Neural cell (in vitro differentiated cells): Measurements from ENCODE around the gene NEURL3. TPM values are rescaled to one million over a fixed set of nuclear protein-coding genes. Genes with fewer than 3 reads are reported as not detected.

ENCODE experiments used
- H2AFZ ChIP-seq: fragments of 200-600, 300-800 bp; sonication (generic), shearing (Covaris generic); 2 replicates; pipeline ENCODE4 v1.6.0; 2014; ENCODE audit warnings: low read depth, mild to moderate bottlenecking, antibody characterized with exemption, low read length, moderate library complexity
- H3F3A ChIP-seq: fragments of 200-600 bp; shearing (Covaris generic); 2 replicates; pipeline ENCODE4 v1.6.1; 2016; ENCODE audit warnings: mild to moderate bottlenecking, moderate library complexity, mixed read lengths, antibody characterized with exemption, low read length; ENCODE audit not compliant: insufficient read depth, poor library complexity, severe bottlenecking
- H3K27ac ChIP-seq: fragments of 200-600, 300-800 bp; sonication (generic), shearing (Covaris generic); 2 replicates; pipeline ENCODE4 v1.5.1; 2014; ENCODE audit warnings: mild to moderate bottlenecking, low read length, moderate library complexity
- H3K27me3 ChIP-seq: fragments of 300-800, 200-600 bp; sonication (generic), shearing (Covaris generic); 2 replicates; pipeline ENCODE4 v1.6.0; 2014; ENCODE audit warnings: mild to moderate bottlenecking, low read depth, low read length, moderate library complexity; ENCODE audit not compliant: insufficient read depth
- H3K36me3 ChIP-seq: fragments of 300-800, 200-600 bp; sonication (generic), shearing (Covaris generic); 2 replicates; pipeline ENCODE4 v1.5.1; 2014; ENCODE audit warnings: mild to moderate bottlenecking, antibody characterized with exemption, low read length, moderate library complexity; ENCODE audit not compliant: insufficient read depth
- H3K4me2 ChIP-seq: fragments of 300-800, 200-600 bp; sonication (generic), shearing (Covaris generic); 2 replicates; pipeline ENCODE4 v1.6.0; 2014; ENCODE audit warnings: mild to moderate bottlenecking, low read length
- H3K4me3 ChIP-seq: fragments of 300-800, 200-600 bp; sonication (generic), shearing (Covaris generic); 2 replicates; pipeline ENCODE4 v1.5.1; 2014; ENCODE audit warnings: mild to moderate bottlenecking, low read length, moderate library complexity
- H3K79me2 ChIP-seq: fragments of 200-600 bp; shearing (Covaris generic); replicated peaks from 2 replicates; pipeline ENCODE4 v1.6.0; 2014; ENCODE audit warnings: mild to moderate bottlenecking, low read length, moderate library complexity; ENCODE audit not compliant: insufficient read depth
- H3K9ac ChIP-seq: fragments of 300-800, 200-600 bp; sonication (generic), shearing (Covaris generic); 2 replicates; pipeline ENCODE4 v1.6.1; 2016; ENCODE audit warnings: mild to moderate bottlenecking, low read length, mixed read lengths
- H3K9me2 ChIP-seq: fragments of 200-600 bp; shearing (Covaris generic); 2 replicates; pipeline ENCODE4 v1.6.1; 2016; ENCODE audit warnings: mild to moderate bottlenecking, low read length, mixed read lengths; ENCODE audit not compliant: insufficient read depth
- H3K9me3 ChIP-seq: fragments of 200-600, 300-800 bp; sonication (generic), shearing (Covaris generic); 2 replicates; pipeline ENCODE4 v1.6.1; 2016; ENCODE audit warnings: mild to moderate bottlenecking, mixed run types, low read length, moderate library complexity, mixed read lengths
- H4K20me1 ChIP-seq: fragments of 200-600 bp; shearing (Covaris generic); 2 replicates; pipeline ENCODE4 v1.6.1; 2016; ENCODE audit warnings: mild to moderate bottlenecking, mixed run types; ENCODE audit not compliant: insufficient read depth
- CTCF ChIP-seq: fragments of 450-650 bp; IDR thresholded peaks from 2 replicates; pipeline ENCODE4 v1.5.1; 2014; ENCODE audit warnings: antibody characterized with exemption, mild to moderate bottlenecking, moderate library complexity; ENCODE audit not compliant: poor library complexity, severe bottlenecking
- EP300 ChIP-seq: fragments of 450-650 bp; conservative IDR thresholded peaks from 2 replicates; pipeline ENCODE4 v1.6.1; 2014; ENCODE audit warnings: antibody characterized with exemption, mild to moderate bottlenecking, moderate library complexity; ENCODE audit not compliant: poor library complexity, severe bottlenecking
- EZH2 ChIP-seq: fragments of 200-600, 300-800 bp; shearing (Covaris generic), sonication (generic); IDR thresholded peaks from 2 replicates; pipeline ENCODE4 v1.6.1; 2014; ENCODE audit warnings: antibody characterized with exemption, low read length, borderline replicate concordance, mild to moderate bottlenecking; ENCODE audit not compliant: insufficient read depth, poor library complexity, severe bottlenecking
- MXI1 ChIP-seq: fragments of 450-650 bp; conservative IDR thresholded peaks from 2 replicates; pipeline ENCODE4 v1.6.1; 2014; ENCODE audit warnings: antibody characterized with exemption, mild to moderate bottlenecking; ENCODE audit not compliant: poor library complexity, severe bottlenecking
- POLR2AphosphoS5 ChIP-seq: IDR thresholded peaks from 2 replicates; pipeline ENCODE4 v1.6.1; 2012
- RAD21 ChIP-seq: fragments of 450-650 bp; conservative IDR thresholded peaks from 2 replicates; pipeline ENCODE4 v1.6.1; 2014; ENCODE audit warnings: antibody characterized with exemption, mild to moderate bottlenecking, moderate library complexity
- REST ChIP-seq: IDR thresholded peaks from 2 replicates; pipeline ENCODE4 v1.6.1; 2012; ENCODE audit warnings: borderline replicate concordance
- SMC3 ChIP-seq: fragments of 450-650 bp; conservative IDR thresholded peaks from 2 replicates; pipeline ENCODE4 v1.6.1; 2014; ENCODE audit warnings: antibody characterized with exemption, mild to moderate bottlenecking, moderate library complexity; ENCODE audit not compliant: poor library complexity
- TAF1 ChIP-seq: IDR thresholded peaks from 2 replicates; pipeline ENCODE4 v1.6.1; 2012; ENCODE audit warnings: low read depth
- polyA plus RNA-seq: library from polyadenylated mRNA; depleted of rRNA; stranded (reverse); fragments of >200 nt; gene quantifications from 2 replicates; pipeline ENCODE4 v1.2.3, GENCODE V29; 2014

The NEURL3 gene
- polyA plus RNA-seq, 1 donor from 2014 or later = not detected

- H2AFZ ChIP-seq = no peak overlapping the region
- H3K4me3 ChIP-seq = no peak overlapping the region
- no peak overlapping the region for H3K4me2 ChIP-seq
- no peaks in the 10 kb centered on the region for H3K27me3 ChIP-seq
- no peaks in the 10 kb centered on the region for H3K36me3 ChIP-seq
- no peaks in the 10 kb centered on the region for H4K20me1 ChIP-seq
- H3K79me2 ChIP-seq = no peaks in the 10 kb centered on the region
- no peaks in the 10 kb centered on the region for H3K9me3 ChIP-seq
- no peak overlapping the region for H3K27ac ChIP-seq
- H3K9ac ChIP-seq = no peak overlapping the region
- no peak for TF ChIP-seq MXI1
- TF ChIP-seq TAF1 = no peak
- no peak for TF ChIP-seq REST
- TF ChIP-seq RAD21 = no peak
- no peak for TF ChIP-seq CTCF
- no peak for TF ChIP-seq EZH2
- TF ChIP-seq EP300 = no peak
- TF ChIP-seq SMC3 = no peak
- no peak for TF ChIP-seq POLR2AphosphoS5
- no peaks in the 10 kb centered on the region for H3K9me2 ChIP-seq
- H3F3A ChIP-seq = no peaks in the 10 kb centered on the region
Observed at GRCh38 chr2:96501886-96502810, 3.0 kb downstream of the NEURL3 start.

GRCh38 chr2:96501471-96501874, 3.7 kb downstream of the NEURL3 start:
- TF ChIP-seq POLR2AphosphoS5 (no peak), RAD21 (no peak), EP300 (no peak), TAF1 (no peak), REST (no peak), MXI1 (no peak), EZH2 (no peak), SMC3 (no peak), CTCF (no peak)
- H3K4me2 ChIP-seq = no peak overlapping the region
- no peaks in the 10 kb centered on the region for H3F3A ChIP-seq
- H2AFZ ChIP-seq = no peak overlapping the region
- no peaks in the 10 kb centered on the region for H3K9me2 ChIP-seq
- H3K36me3 ChIP-seq = no peaks in the 10 kb centered on the region
- no peaks in the 10 kb centered on the region for H3K79me2 ChIP-seq
- H3K4me3 ChIP-seq = no peak overlapping the region
- no peak overlapping the region for H3K9ac ChIP-seq
- H4K20me1 ChIP-seq = no peaks in the 10 kb centered on the region
- H3K27ac ChIP-seq = no peak overlapping the region
- no peaks in the 10 kb centered on the region for H3K9me3 ChIP-seq
- H3K27me3 ChIP-seq = no peaks in the 10 kb centered on the region
